HFFc6 (cell line): ENCODE results near the gene PRDM13. TPM values are rescaled to one million over a fixed set of nuclear protein-coding genes. Genes with fewer than 3 reads are reported as not detected.

ENCODE experiments used
- DNase-seq: peaks from one replicate; pipeline ENCODE4 v3.0.0-alpha.2; 2018
- H3K27ac Mint-ChIP-seq: 2 replicates; pipeline ENCODE4 v1.8.0; 2020; ENCODE audit warnings: mild to moderate bottlenecking, mixed read lengths
- H3K27me3 Mint-ChIP-seq: 2 replicates; pipeline ENCODE4 v1.8.0; 2021; ENCODE audit warnings: mild to moderate bottlenecking, moderate library complexity, mixed read lengths; ENCODE audit not compliant: insufficient read depth
- H3K36me3 Mint-ChIP-seq: 2 replicates; pipeline ENCODE4 v1.8.0; 2021; ENCODE audit warnings: low read depth, mixed read lengths
- H3K4me1 Mint-ChIP-seq: 2 replicates; pipeline ENCODE4 v1.8.0; 2020; ENCODE audit warnings: low read depth, mixed read lengths
- H3K4me3 Mint-ChIP-seq: 2 replicates; pipeline ENCODE4 v1.8.0; 2020; ENCODE audit warnings: mild to moderate bottlenecking, moderate library complexity, mixed read lengths
- H3K9me3 Mint-ChIP-seq: 2 replicates; pipeline ENCODE4 v1.8.0; 2020; ENCODE audit warnings: mild to moderate bottlenecking, mixed read lengths
- CTCF ChIP-seq: fragments of 200-600 bp; sonication (generic); IDR thresholded peaks from 2 replicates; pipeline ENCODE4 v1.5.0; 2021; ENCODE audit warnings: antibody characterized with exemption, mild to moderate bottlenecking
- long read RNA-seq: library from polyadenylated mRNA; unstranded; transcript quantifications from one replicate; pipeline ENCODE4 v2.0.0, GENCODE V29; 2019
- total RNA-seq, 6 experiments: library from RNA; stranded (reverse); fragmentation: NEBNext Ultra II Directional; extraction: Animal tissue kit (Norgen Biotek cat#: 25700); gene quantifications; 2 replicates in 1 of 6; 3 replicates in 5 of 6; pipeline ENCODE4 v1.2.3, GENCODE V29; 2021

PRDM13 gene
- not detected for total RNA-seq
- long read RNA-seq: 0 reads

GRCh38 chr6:99606656-99607415, at the start of gene PRDM13:
TSS of gene PRDM13 (plus strand) at chr6:99606833. CDS start at chr6:99607035, 202 bp downstream.
- TF ChIP-seq CTCF: no peak
- no peaks in the 10 kb centered on the region for H3K36me3 Mint-ChIP-seq
- H3K27ac Mint-ChIP-seq: no peak within 1 kb of the TSS
- H3K4me1 Mint-ChIP-seq: peaks cover 7% of the 10 kb centered on the region
- no peak for DNase-seq
- H3K9me3 Mint-ChIP-seq: no peaks in the 10 kb centered on the region
- H3K27me3 Mint-ChIP-seq: peaks cover 73% of the 10 kb centered on the region
- H3K4me3 Mint-ChIP-seq: no peak within 1 kb of the TSS

- Mint-ChIP-seq H3K4me1 (peaks cover 16% of the 10 kb centered on the region), H3K27me3 (no peaks in the 10 kb centered on the region), H3K36me3 (peaks cover 15% of the 10 kb centered on the region; the same call in 1 of the 2 replicates), H3K27ac (no peak overlapping the region), H3K4me3 (no peak overlapping the region), H3K9me3 (no peaks in the 10 kb centered on the region)
- no peak for DNase-seq
- no peak for TF ChIP-seq CTCF
Measured at GRCh38 chr6:99559057-99559456, 47.6 kb upstream of the PRDM13 start.

GRCh38 chr6:99560668-99561067, 46.0 kb upstream of the PRDM13 start:
- H3K36me3 Mint-ChIP-seq: peaks cover 14% of the 10 kb centered on the region; the same call in 1 of the 2 replicates
- no peaks in the 10 kb centered on the region for H3K9me3 Mint-ChIP-seq
- no peaks in the 10 kb centered on the region for H3K27me3 Mint-ChIP-seq
- H3K27ac Mint-ChIP-seq: no peak overlapping the region
- no peak for DNase-seq
- no peak for TF ChIP-seq CTCF
- peaks cover 29% of the 10 kb centered on the region for H3K4me1 Mint-ChIP-seq
- H3K4me3 Mint-ChIP-seq: no peak overlapping the region

GRCh38 chr6:99563056-99563723, 43.4 kb upstream of the PRDM13 start:
- Mint-ChIP-seq H3K4me3 (no peak overlapping the region), H3K9me3 (no peaks in the 10 kb centered on the region), H3K36me3 (peaks cover 6% of the 10 kb centered on the region), H3K27ac (no peak overlapping the region), H3K27me3 (no peaks in the 10 kb centered on the region), H3K4me1 (peaks cover 48% of the 10 kb centered on the region)
- TF ChIP-seq CTCF: no peak
- no peak for DNase-seq

- peaks cover 12% of the 10 kb centered on the region for H3K36me3 Mint-ChIP-seq
- peak within 1 kb of the TSS; percentile 99 for H3K4me3 Mint-ChIP-seq
- DNase-seq: peak; percentile 96
- peaks cover 6% of the 10 kb centered on the region; the same call in 1 of the 2 replicates for H3K9me3 Mint-ChIP-seq
- peaks cover 3% of the 10 kb centered on the region; the same call in 1 of the 2 replicates for H3K27me3 Mint-ChIP-seq
- H3K27ac Mint-ChIP-seq: peak within 1 kb of the TSS; percentile 94
- no peak for TF ChIP-seq CTCF
- peaks cover 40% of the 10 kb centered on the region for H3K4me1 Mint-ChIP-seq
Measured at GRCh38 chr6:99568103-99568933, 38.3 kb upstream of the PRDM13 start, which contains the start of gene CCNC. TSS of gene CCNC (minus strand) at chr6:99568660. CDS start at chr6:99568527, 133 bp downstream.
